D721Med (cell line): ENCODE data around the gene ZSCAN22.
"Not testable (repeated sequence)": the region's sequence is repeated elsewhere in the genome, so short reads cannot be mapped to it uniquely, and the experiment has no call there.

ENCODE experiments used
- DNase-seq: peaks from one replicate; pipeline ENCODE4 v3.0.0; 2011; ENCODE audit warnings: low spot score; ENCODE audit not compliant: insufficient read length
- FAIRE-seq: peaks from 2 replicates; lab custom pipeline; 2011; peaks lifted over from hg19 to GRCh38; lab: Jason Lieb, UNC
- TF ChIP-seq, protein P1 (sequence below): IDR thresholded peaks from 2 replicates; pipeline ENCODE4 v1.5.1; 2012; ENCODE audit warnings: mild to moderate bottlenecking, control low read depth; ENCODE audit not compliant: insufficient read depth; ENCODE audit errors: missing control alignments

Gene ZSCAN22

GRCh38 chr19:58346961-58347929 is 20.5 kb downstream of the ZSCAN22 start:
- TF ChIP-seq, protein P1, sequence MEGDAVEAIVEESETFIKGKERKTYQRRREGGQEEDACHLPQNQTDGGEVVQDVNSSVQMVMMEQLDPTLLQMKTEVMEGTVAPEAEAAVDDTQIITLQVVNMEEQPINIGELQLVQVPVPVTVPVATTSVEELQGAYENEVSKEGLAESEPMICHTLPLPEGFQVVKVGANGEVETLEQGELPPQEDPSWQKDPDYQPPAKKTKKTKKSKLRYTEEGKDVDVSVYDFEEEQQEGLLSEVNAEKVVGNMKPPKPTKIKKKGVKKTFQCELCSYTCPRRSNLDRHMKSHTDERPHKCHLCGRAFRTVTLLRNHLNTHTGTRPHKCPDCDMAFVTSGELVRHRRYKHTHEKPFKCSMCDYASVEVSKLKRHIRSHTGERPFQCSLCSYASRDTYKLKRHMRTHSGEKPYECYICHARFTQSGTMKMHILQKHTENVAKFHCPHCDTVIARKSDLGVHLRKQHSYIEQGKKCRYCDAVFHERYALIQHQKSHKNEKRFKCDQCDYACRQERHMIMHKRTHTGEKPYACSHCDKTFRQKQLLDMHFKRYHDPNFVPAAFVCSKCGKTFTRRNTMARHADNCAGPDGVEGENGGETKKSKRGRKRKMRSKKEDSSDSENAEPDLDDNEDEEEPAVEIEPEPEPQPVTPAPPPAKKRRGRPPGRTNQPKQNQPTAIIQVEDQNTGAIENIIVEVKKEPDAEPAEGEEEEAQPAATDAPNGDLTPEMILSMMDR, result no peak
- FAIRE-seq (no peak), DNase-seq (peak; percentile 70)

GRCh38 chr19:58348080-58348479 is 21.3 kb downstream of the ZSCAN22 start:
- not testable (repeated sequence) for DNase-seq, FAIRE-seq

- TF ChIP-seq, protein P1, result no peak
- FAIRE-seq (no peak), DNase-seq (no peak)
These were observed 22.8 kb downstream of the ZSCAN22 start for GRCh38 chr19:58349590-58349989.

DNA sequence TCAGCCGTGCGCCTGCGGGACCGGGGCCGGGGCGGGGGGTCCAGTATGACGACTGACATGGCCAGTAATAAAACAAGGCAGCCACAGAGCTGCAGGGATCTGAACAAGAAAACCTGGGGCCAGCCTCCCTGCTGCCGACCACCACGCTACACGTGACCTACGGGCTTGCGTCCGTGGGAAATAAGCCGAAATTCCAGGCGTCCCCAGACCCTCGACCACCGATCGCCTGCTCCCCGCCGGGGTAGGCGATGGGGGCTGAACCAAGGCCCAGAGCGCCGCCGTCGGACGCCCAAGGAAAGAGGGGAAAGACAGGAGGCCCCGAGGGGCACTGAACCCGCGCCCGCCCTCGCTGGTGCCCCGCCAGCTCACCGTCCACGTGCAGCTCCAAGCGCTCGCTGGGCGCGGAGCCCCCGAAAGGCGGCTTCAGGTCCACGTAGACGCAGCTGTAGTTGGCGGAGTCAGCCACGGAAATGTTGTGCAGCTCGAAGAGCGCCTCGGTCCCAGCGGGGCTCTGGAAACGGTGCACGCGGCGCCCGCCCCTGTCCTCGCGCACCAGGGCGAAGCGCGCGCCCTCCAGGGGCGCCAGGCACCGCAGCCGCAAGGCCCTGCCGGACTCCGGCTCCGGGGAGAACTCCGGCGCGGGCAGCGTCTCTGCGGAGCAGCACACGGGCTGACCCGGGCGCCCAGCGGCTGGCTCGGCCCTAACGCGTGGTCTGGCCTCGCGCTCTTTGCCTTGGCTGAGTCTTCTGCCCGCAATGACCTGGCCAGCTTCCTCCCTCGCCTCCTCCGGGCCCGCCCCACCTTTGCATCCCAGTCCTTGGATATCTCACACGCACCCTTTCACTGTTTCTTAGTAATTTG is 23.4 kb downstream of the ZSCAN22 start:
- no peak for DNase-seq
- TF ChIP-seq, protein P1, result no peak

GRCh38 chr19:58350871-58351557 is 24.2 kb downstream of the ZSCAN22 start:
- FAIRE-seq, result no peak
- no peak for DNase-seq
- TF ChIP-seq, protein P1, result no peak

More for the DNA sequence above, 23.4 kb downstream of the ZSCAN22 start:
- no peak for FAIRE-seq

- TF ChIP-seq, protein P1, result no peak
- FAIRE-seq (no peak), DNase-seq (no peak)
These were observed 24.7 kb downstream of the ZSCAN22 start for GRCh38 chr19:58351558-58351878.
